GM12878 (cell line): Measurements from ENCODE around the gene DACH1. TPM values are rescaled to one million over a fixed set of nuclear protein-coding genes. Genes with fewer than 3 reads are reported as not detected.

Source experiments
- ATAC-seq: fragments of 200-7000 bp; cut with Tn5 transposase; 3 replicates; pipeline ENCODE4 v1.9.1; 2020; ENCODE audit warnings: mild to moderate bottlenecking, moderate library complexity
- BruUV-seq: library from RNA; stranded (reverse); fragments of 400-500 nt; replicated peaks from 2 replicates; lab custom pipeline; 2021; lab: Mats Ljungman, UMichigan
- CTCF ChIA-PET: fragments of 300-600 bp; sonication (Branson Sonifier 250); formaldehyde crosslinking; extraction: SDS; loops from one replicate; lab custom pipeline; 2021; ENCODE audit warnings: inconsistent platforms; lab: Yijun Ruan, JAX
- POLR2A ChIA-PET: fragments of 350-600 bp; formaldehyde crosslinking; extraction: SDS; loops from one replicate; lab custom pipeline; 2021; ENCODE audit warnings: inconsistent platforms; lab: Charles Lee
- RAD21 ChIA-PET: fragments of 300-600 bp; sonication (Branson Sonifier 250); formaldehyde crosslinking; loops from one replicate; lab custom pipeline; 2023; ENCODE audit warnings: antibody characterized with exemption; ENCODE audit not compliant: unreplicated experiment; lab: Charles Lee
- SMC1A ChIA-PET: fragments of 300-600 bp; sonication (Branson Sonifier 250); formaldehyde crosslinking; loops from one replicate; lab custom pipeline; 2023; ENCODE audit not compliant: unreplicated experiment, uncharacterized antibody; lab: Charles Lee
- DNase-seq: peaks from one replicate; pipeline ENCODE4 v3.0.0-alpha.2; 2011; ENCODE audit warnings: low read depth, low spot score
- FAIRE-seq: peaks from 3 replicates; lab custom pipeline; 2011; peaks lifted over from hg19 to GRCh38; lab: Jason Lieb, UNC
- H2AFZ ChIP-seq: 2 replicates; pipeline ENCODE4 v1.6.0; 2011; ENCODE audit warnings: low read depth, low read length, control low read depth; ENCODE audit not compliant: control insufficient read depth
- H3K27ac ChIP-seq: 2 replicates; pipeline ENCODE4 v1.5.1; 2011; ENCODE audit warnings: control low read depth; ENCODE audit not compliant: control insufficient read depth, insufficient read depth
- H3K27me3 ChIP-seq, 2 experiments: replicated peaks in 1 of 2; 2 replicates each; pipeline versions ENCODE4 v1.6.0 to v1.6.1; 2011; ENCODE audit warnings: low read length in 1 of 2; ENCODE audit not compliant: control insufficient read depth in 2 of 2, insufficient read depth in 2 of 2
- H3K36me3 ChIP-seq, 2 experiments: 2 replicates each; pipeline ENCODE4 v1.5.1; 2011; ENCODE audit warnings: low read length in 1 of 2; ENCODE audit not compliant: control insufficient read depth in 2 of 2, insufficient read depth in 2 of 2
- H3K4me1 ChIP-seq: 2 replicates; pipeline ENCODE4 v1.6.1; 2011; ENCODE audit warnings: mild to moderate bottlenecking, low read length, moderate library complexity, mixed read lengths; ENCODE audit not compliant: control insufficient read depth, insufficient read depth
- H3K4me2 ChIP-seq: 2 replicates; pipeline ENCODE4 v1.6.0; 2011; ENCODE audit warnings: control low read depth; ENCODE audit not compliant: control insufficient read depth, insufficient read depth
- H3K4me3 ChIP-seq: fragments of 200-600 bp; sonication (generic); 2 replicates; pipeline ENCODE4 v1.5.1; 2016
- H3K79me2 ChIP-seq: 2 replicates; pipeline ENCODE4 v1.6.0; 2011; ENCODE audit warnings: low read length; ENCODE audit not compliant: control insufficient read depth, insufficient read depth
- H3K9ac ChIP-seq: 2 replicates; pipeline ENCODE4 v1.8.0; 2011; ENCODE audit warnings: low read length, control low read depth, mixed read lengths; ENCODE audit not compliant: control insufficient read depth, insufficient read depth
- H3K9me3 ChIP-seq: replicated peaks from 3 replicates; pipeline ENCODE4 v1.5.1; 2011; ENCODE audit warnings: mild to moderate bottlenecking, low read length; ENCODE audit not compliant: control insufficient read depth, insufficient read depth
- H4K20me1 ChIP-seq: 2 replicates; pipeline ENCODE4 v1.6.0; 2011; ENCODE audit not compliant: control insufficient read depth, insufficient read depth
- BACH1 ChIP-seq: fragments of 450-650 bp; IDR thresholded peaks from 2 replicates; pipeline ENCODE4 v1.6.1; 2017; ENCODE audit warnings: mild to moderate bottlenecking, borderline replicate concordance
- CBX5 ChIP-seq: sonication (generic); IDR thresholded peaks from 2 replicates; pipeline ENCODE4 v1.6.1; 2016; ENCODE audit warnings: low read depth, moderate library complexity, mild to moderate bottlenecking, inconsistent platforms
- CHD2 ChIP-seq: IDR thresholded peaks from 2 replicates; pipeline ENCODE4 v1.6.1; 2011; ENCODE audit warnings: low read depth, low read length, improper control_type of control experiment, borderline replicate concordance
- FOXM1 ChIP-seq: IDR thresholded peaks from 2 replicates; pipeline ENCODE4 v1.6.1; 2012; ENCODE audit warnings: low read depth, mild to moderate bottlenecking, inconsistent platforms, low read length, moderate library complexity
- JUND ChIP-seq: IDR thresholded peaks from 2 replicates; pipeline ENCODE4 v1.6.1; 2012; ENCODE audit warnings: low read depth, mild to moderate bottlenecking, low read length, improper control_type of control experiment, moderate library complexity
- MTA3 ChIP-seq: IDR thresholded peaks from 2 replicates; pipeline ENCODE4 v1.6.1; 2012; ENCODE audit warnings: low read length, inconsistent platforms, borderline replicate concordance
- NRF1 ChIP-seq: conservative IDR thresholded peaks from 2 replicates; pipeline ENCODE4 v1.6.1; 2011; ENCODE audit warnings: mild to moderate bottlenecking, low read depth, low read length, improper control_type of control experiment
- RAD51 ChIP-seq: fragments of 450-650 bp; IDR thresholded peaks from 2 replicates; pipeline ENCODE4 v1.6.1; 2016; ENCODE audit warnings: moderate library complexity, mild to moderate bottlenecking, inconsistent platforms
- SMAD5 ChIP-seq: IDR thresholded peaks from 2 replicates; pipeline ENCODE4 v1.6.1; 2016; ENCODE audit warnings: antibody characterized with exemption, low read depth
- SREBF1 ChIP-seq: IDR thresholded peaks from 2 replicates; pipeline ENCODE4 v1.6.1; 2012; ENCODE audit warnings: mild to moderate bottlenecking, low read length
- SRF ChIP-seq, 2 experiments: IDR thresholded peaks; 2 replicates each; pipeline ENCODE4 v1.6.1; 2011; ENCODE audit warnings: low read depth in 2 of 2, low read length in 2 of 2, mild to moderate bottlenecking in 1 of 2, moderate library complexity in 1 of 2
- WGBS: methylation state at CpG from one replicate; pipeline ENCODE4 v1.1.6; 2016; ENCODE audit warnings: low lambda C conversion rate; ENCODE audit not compliant: insufficient replicate concordance, insufficient coverage; ENCODE audit errors: missing lambda C conversion rate; 5-methylcytosine and 5-hydroxymethylcytosine counted together
- in situ Hi-C: fragments of 300-500 bp; cut with MboI; formaldehyde crosslinking; loops from 9 replicates; pipeline ENCODE4 v1.14.3; 2018; ENCODE audit warnings: mixed read lengths
- intact Hi-C: fragments of 100-400 bp; cut with micrococcal nuclease; formaldehyde crosslinking; loops from one replicate; pipeline ENCODE4 v1.14.2; 2022; ENCODE audit not compliant: unreplicated experiment
- polyA plus RNA-seq, 11 experiments: library from polyadenylated mRNA; depleted of rRNA in 4 of 11; unstranded in 6 of 11; stranded (reverse) in 5 of 11; fragments of >200 nt; fragmentation: Nextera tagmentation in 4 of 11; fragmentation: Illumina TruSeq in 1 of 11; extraction: Ambion mirVana in 4 of 11; extraction: Trizol in 1 of 11; gene quantifications; 1 replicate in 1 of 11; 2 replicates in 10 of 11; pipeline versions ENCODE4 v1.2.1 to v1.2.3, GENCODE V29; 2011 to 2016; ENCODE audit warnings: inconsistent platforms in 2 of 11, missing spikeins in 2 of 11, low read depth in 1 of 11
- total RNA-seq, 4 experiments: library from RNA; depleted of rRNA in 3 of 4; stranded (reverse); fragments of >200 nt in 3 of 4; fragmentation: Illumina TruSeq in 1 of 4; extraction: Trizol in 1 of 4; gene quantifications; 2 replicates each; pipeline versions ENCODE4 v1.2.1 to v1.2.3, GENCODE V29; 2013 to 2021
- TF ChIP-seq, protein P1 (sequence below): fragments of 450-650 bp; IDR thresholded peaks from 2 replicates; pipeline ENCODE4 v1.6.1; 2017; ENCODE audit warnings: mild to moderate bottlenecking
- TF ChIP-seq, protein P2 (sequence below): fragments of 450-650 bp; formaldehyde crosslinking; IDR thresholded peaks from 2 replicates; pipeline ENCODE4 v1.4.0; 2020; ENCODE audit warnings: mild to moderate bottlenecking, moderate library complexity
- TF ChIP-seq, protein P3 (sequence below): fragments of 450-650 bp; IDR thresholded peaks from 2 replicates; pipeline ENCODE4 v1.6.1; 2016; ENCODE audit warnings: mild to moderate bottlenecking
- TF ChIP-seq, protein P4 (sequence below): fragments of 450-650 bp; IDR thresholded peaks from 2 replicates; pipeline ENCODE4 v1.6.1; 2014; ENCODE audit warnings: mild to moderate bottlenecking

Gene DACH1
- total and polyA plus RNA-seq, 10 of the 15 experiments (the other 5 are each of a cell fraction or from before 2014, with no cell fraction given) = 0.05 TPM; not detected in 9

DNA sequence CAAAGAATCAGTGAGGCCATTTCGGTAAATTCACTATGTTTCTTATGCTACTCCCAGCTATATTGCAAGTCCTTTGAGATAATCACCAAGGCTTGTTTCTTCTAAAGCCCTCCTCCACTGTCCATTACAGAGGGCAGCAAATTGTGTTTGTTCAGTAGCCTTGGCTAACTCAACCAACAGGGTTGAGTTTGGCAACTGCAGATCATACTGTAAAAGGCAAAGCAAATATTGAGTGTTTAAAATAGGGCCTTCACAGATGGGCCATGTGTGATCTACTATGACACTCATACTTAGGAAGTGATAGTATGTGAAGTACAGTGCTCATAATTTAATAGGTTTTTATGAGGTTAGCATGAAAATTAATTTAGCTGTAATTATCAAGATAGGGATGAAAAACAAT, 171.3 kb downstream of the DACH1 start:
- SMC1A ChIA-PET = no interaction called here
- H2AFZ ChIP-seq = no peak overlapping the region
- intact Hi-C loops = no loop called here

More for the DNA sequence above, 171.3 kb downstream of the DACH1 start:
- in situ Hi-C loops = no loop called here
- no TSS peak for BruUV-seq
- Histone ChIP-seq H3K4me2 (no peak overlapping the region), H3K27ac (no peak overlapping the region), H4K20me1 (no peaks in the 10 kb centered on the region), H3K4me1 (no peaks in the 10 kb centered on the region), H3K9me3 (no peaks in the 10 kb centered on the region), H3K79me2 (no peaks in the 10 kb centered on the region), H3K4me3 (no peak overlapping the region), H3K27me3 (no peaks in the 10 kb centered on the region), H3K9ac (no peak overlapping the region), H3K36me3 (no peaks in the 10 kb centered on the region)
- ATAC-seq = no peak
- DNase-seq = no peak
- POLR2A ChIA-PET = no interaction called here
- CTCF ChIA-PET = no interaction called here
- WGBS = 72% methylated on average over 1 of the region's 1 CpG
- RAD21 ChIA-PET = no interaction called here
- TF ChIP-seq SREBF1 (no peak), SRF (IDR thresholded peaks at IDR 0.05; ENCODE audit: low read depth in 2 of 2, low read length in 2 of 2) (no peak), CHD2 (no peak), NRF1 (no peak), RAD51 (no peak), SMAD5 (no peak), MTA3 (no peak), JUND (no peak), FOXM1 (no peak), BACH1 (no peak), CBX5 (no peak)
- TF ChIP-seq, protein P1, sequence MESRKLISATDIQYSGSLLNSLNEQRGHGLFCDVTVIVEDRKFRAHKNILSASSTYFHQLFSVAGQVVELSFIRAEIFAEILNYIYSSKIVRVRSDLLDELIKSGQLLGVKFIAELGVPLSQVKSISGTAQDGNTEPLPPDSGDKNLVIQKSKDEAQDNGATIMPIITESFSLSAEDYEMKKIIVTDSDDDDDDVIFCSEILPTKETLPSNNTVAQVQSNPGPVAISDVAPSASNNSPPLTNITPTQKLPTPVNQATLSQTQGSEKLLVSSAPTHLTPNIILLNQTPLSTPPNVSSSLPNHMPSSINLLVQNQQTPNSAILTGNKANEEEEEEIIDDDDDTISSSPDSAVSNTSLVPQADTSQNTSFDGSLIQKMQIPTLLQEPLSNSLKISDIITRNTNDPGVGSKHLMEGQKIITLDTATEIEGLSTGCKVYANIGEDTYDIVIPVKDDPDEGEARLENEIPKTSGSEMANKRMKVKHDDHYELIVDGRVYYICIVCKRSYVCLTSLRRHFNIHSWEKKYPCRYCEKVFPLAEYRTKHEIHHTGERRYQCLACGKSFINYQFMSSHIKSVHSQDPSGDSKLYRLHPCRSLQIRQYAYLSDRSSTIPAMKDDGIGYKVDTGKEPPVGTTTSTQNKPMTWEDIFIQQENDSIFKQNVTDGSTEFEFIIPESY = no peak
- TF ChIP-seq, protein P2, sequence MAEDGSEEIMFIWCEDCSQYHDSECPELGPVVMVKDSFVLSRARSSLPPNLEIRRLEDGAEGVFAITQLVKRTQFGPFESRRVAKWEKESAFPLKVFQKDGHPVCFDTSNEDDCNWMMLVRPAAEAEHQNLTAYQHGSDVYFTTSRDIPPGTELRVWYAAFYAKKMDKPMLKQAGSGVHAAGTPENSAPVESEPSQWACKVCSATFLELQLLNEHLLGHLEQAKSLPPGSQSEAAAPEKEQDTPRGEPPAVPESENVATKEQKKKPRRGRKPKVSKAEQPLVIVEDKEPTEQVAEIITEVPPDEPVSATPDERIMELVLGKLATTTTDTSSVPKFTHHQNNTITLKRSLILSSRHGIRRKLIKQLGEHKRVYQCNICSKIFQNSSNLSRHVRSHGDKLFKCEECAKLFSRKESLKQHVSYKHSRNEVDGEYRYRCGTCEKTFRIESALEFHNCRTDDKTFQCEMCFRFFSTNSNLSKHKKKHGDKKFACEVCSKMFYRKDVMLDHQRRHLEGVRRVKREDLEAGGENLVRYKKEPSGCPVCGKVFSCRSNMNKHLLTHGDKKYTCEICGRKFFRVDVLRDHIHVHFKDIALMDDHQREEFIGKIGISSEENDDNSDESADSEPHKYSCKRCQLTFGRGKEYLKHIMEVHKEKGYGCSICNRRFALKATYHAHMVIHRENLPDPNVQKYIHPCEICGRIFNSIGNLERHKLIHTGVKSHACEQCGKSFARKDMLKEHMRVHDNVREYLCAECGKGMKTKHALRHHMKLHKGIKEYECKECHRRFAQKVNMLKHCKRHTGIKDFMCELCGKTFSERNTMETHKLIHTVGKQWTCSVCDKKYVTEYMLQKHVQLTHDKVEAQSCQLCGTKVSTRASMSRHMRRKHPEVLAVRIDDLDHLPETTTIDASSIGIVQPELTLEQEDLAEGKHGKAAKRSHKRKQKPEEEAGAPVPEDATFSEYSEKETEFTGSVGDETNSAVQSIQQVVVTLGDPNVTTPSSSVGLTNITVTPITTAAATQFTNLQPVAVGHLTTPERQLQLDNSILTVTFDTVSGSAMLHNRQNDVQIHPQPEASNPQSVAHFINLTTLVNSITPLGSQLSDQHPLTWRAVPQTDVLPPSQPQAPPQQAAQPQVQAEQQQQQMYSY (CRISPR knock-in tag) = no peak
- TF ChIP-seq, protein P3, sequence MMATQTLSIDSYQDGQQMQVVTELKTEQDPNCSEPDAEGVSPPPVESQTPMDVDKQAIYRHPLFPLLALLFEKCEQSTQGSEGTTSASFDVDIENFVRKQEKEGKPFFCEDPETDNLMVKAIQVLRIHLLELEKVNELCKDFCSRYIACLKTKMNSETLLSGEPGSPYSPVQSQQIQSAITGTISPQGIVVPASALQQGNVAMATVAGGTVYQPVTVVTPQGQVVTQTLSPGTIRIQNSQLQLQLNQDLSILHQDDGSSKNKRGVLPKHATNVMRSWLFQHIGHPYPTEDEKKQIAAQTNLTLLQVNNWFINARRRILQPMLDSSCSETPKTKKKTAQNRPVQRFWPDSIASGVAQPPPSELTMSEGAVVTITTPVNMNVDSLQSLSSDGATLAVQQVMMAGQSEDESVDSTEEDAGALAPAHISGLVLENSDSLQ = no peak
- TF ChIP-seq, protein P4, sequence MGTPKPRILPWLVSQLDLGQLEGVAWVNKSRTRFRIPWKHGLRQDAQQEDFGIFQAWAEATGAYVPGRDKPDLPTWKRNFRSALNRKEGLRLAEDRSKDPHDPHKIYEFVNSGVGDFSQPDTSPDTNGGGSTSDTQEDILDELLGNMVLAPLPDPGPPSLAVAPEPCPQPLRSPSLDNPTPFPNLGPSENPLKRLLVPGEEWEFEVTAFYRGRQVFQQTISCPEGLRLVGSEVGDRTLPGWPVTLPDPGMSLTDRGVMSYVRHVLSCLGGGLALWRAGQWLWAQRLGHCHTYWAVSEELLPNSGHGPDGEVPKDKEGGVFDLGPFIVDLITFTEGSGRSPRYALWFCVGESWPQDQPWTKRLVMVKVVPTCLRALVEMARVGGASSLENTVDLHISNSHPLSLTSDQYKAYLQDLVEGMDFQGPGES = no peak
- no peak for FAIRE-seq
